KMS-11 (cell line): ENCODE measurements around the gene MCAT.

ENCODE experiments used
- H2AFZ ChIP-seq: fragments of 200-600 bp; sonication (generic); 2 replicates; pipeline ENCODE4 v1.6.1; 2016; ENCODE audit warnings: antibody characterized with exemption, mixed run types, low read depth
- H3K27ac ChIP-seq: fragments of 200-600 bp; sonication (generic); 2 replicates; pipeline ENCODE4 v1.6.1; 2016; ENCODE audit warnings: mild to moderate bottlenecking, mixed run types
- H3K27me3 ChIP-seq: fragments of 200-600 bp; sonication (generic); 2 replicates; pipeline ENCODE4 v1.6.1; 2017; ENCODE audit warnings: mild to moderate bottlenecking, low read depth, mixed run types, moderate library complexity; ENCODE audit not compliant: insufficient read depth
- H3K36me3 ChIP-seq: fragments of 200-600 bp; sonication (generic); 2 replicates; pipeline ENCODE4 v1.6.1; 2017; ENCODE audit warnings: mild to moderate bottlenecking, mixed run types; ENCODE audit not compliant: insufficient read depth
- H3K4me1 ChIP-seq: fragments of 200-600 bp; sonication (generic); 2 replicates; pipeline ENCODE4 v1.6.1; 2016; ENCODE audit warnings: mild to moderate bottlenecking, low read depth, mixed run types; ENCODE audit not compliant: poor library complexity, severe bottlenecking
- H3K4me2 ChIP-seq: fragments of 200-600 bp; sonication (generic); 2 replicates; pipeline ENCODE4 v1.7.0; 2016; ENCODE audit warnings: mild to moderate bottlenecking, mixed run types
- H3K4me3 ChIP-seq: fragments of 200-600 bp; sonication (generic); IDR thresholded peaks from 2 replicates; pipeline ENCODE4 v1.6.1; 2017; ENCODE audit warnings: low read depth, low read length, mixed read lengths; ENCODE audit not compliant: insufficient read depth
- H3K79me2 ChIP-seq: fragments of 200-600 bp; sonication (generic); 2 replicates; pipeline ENCODE4 v1.6.1; 2016; ENCODE audit warnings: low read depth, mixed run types; ENCODE audit not compliant: insufficient read depth
- H3K9ac ChIP-seq: fragments of 200-600 bp; sonication (generic); 2 replicates; pipeline ENCODE4 v1.6.1; 2016; ENCODE audit warnings: mild to moderate bottlenecking, mixed run types
- H4K20me1 ChIP-seq: fragments of 200-600 bp; sonication (generic); 2 replicates; pipeline ENCODE4 v1.6.1; 2016; ENCODE audit warnings: mild to moderate bottlenecking, mixed run types; ENCODE audit not compliant: insufficient read depth
- TF ChIP-seq, protein P1 (sequence below): fragments of 200-600 bp; sonication (generic); conservative IDR thresholded peaks from 2 replicates; pipeline ENCODE4 v1.6.1; 2017; ENCODE audit warnings: low read depth, mild to moderate bottlenecking, antibody characterized with exemption, low read length, moderate library complexity, mixed read lengths

Gene MCAT

DNA sequence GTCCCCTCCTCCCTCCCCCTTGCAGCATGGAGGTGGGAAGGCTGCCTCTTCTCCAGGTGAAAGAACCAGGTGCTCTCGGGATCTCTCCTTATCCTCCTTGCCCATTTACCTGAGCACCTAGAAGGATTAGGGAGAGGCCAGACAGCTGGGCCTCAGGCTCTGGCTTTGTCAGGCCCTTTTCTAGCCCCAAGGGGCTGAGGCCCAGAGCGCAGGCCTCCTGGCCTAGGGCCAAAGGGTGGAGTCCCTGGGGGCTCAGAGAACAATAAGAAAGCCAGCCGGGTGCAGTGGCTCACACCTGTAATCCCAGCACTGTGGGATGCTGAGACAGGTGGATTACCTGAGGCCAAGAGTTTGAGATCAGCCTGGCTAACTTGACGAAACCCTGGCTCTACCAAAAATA lies 48.6 kb downstream of the MCAT start:
- Histone ChIP-seq H3K27ac (no peak overlapping the region), H3K4me3 (no peak overlapping the region), H3K4me1 (peaks cover 7% of the 10 kb centered on the region), H3K4me2 (no peak overlapping the region), H3K9ac (no peak overlapping the region), H4K20me1 (no peaks in the 10 kb centered on the region), H2AFZ (no peak overlapping the region), H3K27me3 (no peaks in the 10 kb centered on the region), H3K79me2 (no peaks in the 10 kb centered on the region), H3K36me3 (no peaks in the 10 kb centered on the region)
- TF ChIP-seq, protein P1, sequence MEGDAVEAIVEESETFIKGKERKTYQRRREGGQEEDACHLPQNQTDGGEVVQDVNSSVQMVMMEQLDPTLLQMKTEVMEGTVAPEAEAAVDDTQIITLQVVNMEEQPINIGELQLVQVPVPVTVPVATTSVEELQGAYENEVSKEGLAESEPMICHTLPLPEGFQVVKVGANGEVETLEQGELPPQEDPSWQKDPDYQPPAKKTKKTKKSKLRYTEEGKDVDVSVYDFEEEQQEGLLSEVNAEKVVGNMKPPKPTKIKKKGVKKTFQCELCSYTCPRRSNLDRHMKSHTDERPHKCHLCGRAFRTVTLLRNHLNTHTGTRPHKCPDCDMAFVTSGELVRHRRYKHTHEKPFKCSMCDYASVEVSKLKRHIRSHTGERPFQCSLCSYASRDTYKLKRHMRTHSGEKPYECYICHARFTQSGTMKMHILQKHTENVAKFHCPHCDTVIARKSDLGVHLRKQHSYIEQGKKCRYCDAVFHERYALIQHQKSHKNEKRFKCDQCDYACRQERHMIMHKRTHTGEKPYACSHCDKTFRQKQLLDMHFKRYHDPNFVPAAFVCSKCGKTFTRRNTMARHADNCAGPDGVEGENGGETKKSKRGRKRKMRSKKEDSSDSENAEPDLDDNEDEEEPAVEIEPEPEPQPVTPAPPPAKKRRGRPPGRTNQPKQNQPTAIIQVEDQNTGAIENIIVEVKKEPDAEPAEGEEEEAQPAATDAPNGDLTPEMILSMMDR, result no peak

- H4K20me1 ChIP-seq, result no peaks in the 10 kb centered on the region
- no peak overlapping the region for H3K4me3 ChIP-seq
- no peak overlapping the region for H3K9ac ChIP-seq
- H3K27ac ChIP-seq, result no peak overlapping the region
- H3K36me3 ChIP-seq, result no peaks in the 10 kb centered on the region
- H3K4me1 ChIP-seq, result peaks cover 10% of the 10 kb centered on the region
- no peaks in the 10 kb centered on the region for H3K27me3 ChIP-seq
- no peaks in the 10 kb centered on the region for H3K79me2 ChIP-seq
- no peak overlapping the region for H3K4me2 ChIP-seq
- H2AFZ ChIP-seq, result no peak overlapping the region
- TF ChIP-seq, protein P1, result no peak
Observed at GRCh38 chr22:43094085-43094484, 49.1 kb downstream of the MCAT start.

GRCh38 chr22:43092085-43092484 lies 51.1 kb downstream of the MCAT start:
- H3K79me2 ChIP-seq, result no peaks in the 10 kb centered on the region
- no peak overlapping the region for H3K4me3 ChIP-seq
- TF ChIP-seq, protein P1, result no peak
- H2AFZ ChIP-seq, result no peak overlapping the region
- no peaks in the 10 kb centered on the region for H3K27me3 ChIP-seq
- peaks cover 18% of the 10 kb centered on the region for H3K4me1 ChIP-seq
- no peaks in the 10 kb centered on the region for H3K36me3 ChIP-seq
- no peak overlapping the region for H3K4me2 ChIP-seq
- H3K9ac ChIP-seq, result no peak overlapping the region
- no peak overlapping the region for H3K27ac ChIP-seq
- H4K20me1 ChIP-seq, result no peaks in the 10 kb centered on the region

- TF ChIP-seq, protein P1, result no peak; the same call in 1 of the 2 replicates
- Histone ChIP-seq H3K27ac (no peak overlapping the region), H3K27me3 (no peaks in the 10 kb centered on the region), H3K4me3 (no peak overlapping the region), H3K4me1 (peaks cover 37% of the 10 kb centered on the region), H4K20me1 (no peaks in the 10 kb centered on the region), H3K4me2 (no peak overlapping the region), H2AFZ (no peak overlapping the region), H3K36me3 (no peaks in the 10 kb centered on the region), H3K79me2 (no peaks in the 10 kb centered on the region), H3K9ac (no peak overlapping the region)
Observed at GRCh38 chr22:43090130-43090789, 52.9 kb downstream of the MCAT start.
